BE2C (cell line): ENCODE results near the gene EHBP1.

Experiments
- DNase-seq: peaks from one replicate; pipeline ENCODE4 v3.0.0-alpha.2; 2020
- H3K27me3 ChIP-seq: fragments of 250-450 bp; sonication (Bioruptor Pico); 2 replicates; pipeline ENCODE4 v1.5.1; 2020; ENCODE audit warnings: mild to moderate bottlenecking
- H3K36me3 ChIP-seq: fragments of 250-450 bp; sonication (Bioruptor Pico); 2 replicates; pipeline ENCODE4 v1.5.1; 2020; ENCODE audit warnings: mild to moderate bottlenecking
- H3K4me1 ChIP-seq: fragments of 250-450 bp; sonication (Bioruptor Pico); 2 replicates; pipeline ENCODE4 v1.5.1; 2020
- H3K4me3 ChIP-seq: 2 replicates; pipeline ENCODE4 v1.5.1; 2011; ENCODE audit warnings: low read depth, low read length
- H3K9me3 ChIP-seq: fragments of 250-450 bp; sonication (Bioruptor Pico); 2 replicates; pipeline ENCODE4 v1.5.1; 2020
- CTCF ChIP-seq: IDR thresholded peaks from 2 replicates; pipeline ENCODE4 v1.5.1; 2012; ENCODE audit warnings: mild to moderate bottlenecking, low read depth, low read length

The EHBP1 gene

GRCh38 chr2:63035660-63036059 lies 330.1 kb downstream of the EHBP1 start:
- no peak overlapping the region for H3K4me3 ChIP-seq

GRCh38 chr2:63038034-63038433 lies 332.5 kb downstream of the EHBP1 start:
- no peaks in the 10 kb centered on the region for H3K9me3 ChIP-seq
- no peaks in the 10 kb centered on the region for H3K36me3 ChIP-seq
- H3K4me1 ChIP-seq: no peaks in the 10 kb centered on the region
- DNase-seq: no peak
- H3K4me3 ChIP-seq: no peak overlapping the region
- TF ChIP-seq CTCF: no peak
- no peaks in the 10 kb centered on the region for H3K27me3 ChIP-seq

More at GRCh38 chr2:63035660-63036059, 330.1 kb downstream of the EHBP1 start:
- no peaks in the 10 kb centered on the region for H3K27me3 ChIP-seq
- H3K36me3 ChIP-seq: no peaks in the 10 kb centered on the region
- DNase-seq: no peak
- no peaks in the 10 kb centered on the region for H3K9me3 ChIP-seq
- TF ChIP-seq CTCF: no peak
- no peaks in the 10 kb centered on the region for H3K4me1 ChIP-seq

- TF ChIP-seq CTCF: no peak
- no peaks in the 10 kb centered on the region for H3K9me3 ChIP-seq
- no peaks in the 10 kb centered on the region for H3K36me3 ChIP-seq
- H3K27me3 ChIP-seq: no peaks in the 10 kb centered on the region
- no peak for DNase-seq
- no peaks in the 10 kb centered on the region for H3K4me1 ChIP-seq
- no peak overlapping the region for H3K4me3 ChIP-seq
Measured at GRCh38 chr2:63040586-63040985, 335.1 kb downstream of the EHBP1 start.

GRCh38 chr2:63041592-63041991 lies 336.1 kb downstream of the EHBP1 start:
- Histone ChIP-seq H3K4me3 (no peak overlapping the region), H3K36me3 (no peaks in the 10 kb centered on the region), H3K27me3 (no peaks in the 10 kb centered on the region), H3K4me1 (no peaks in the 10 kb centered on the region), H3K9me3 (no peaks in the 10 kb centered on the region)
- TF ChIP-seq CTCF: no peak
- DNase-seq: no peak

- Histone ChIP-seq H3K4me3 (no peak overlapping the region), H3K4me1 (no peaks in the 10 kb centered on the region), H3K27me3 (peaks cover 27% of the 10 kb centered on the region), H3K9me3 (no peaks in the 10 kb centered on the region), H3K36me3 (no peaks in the 10 kb centered on the region)
- no peak for TF ChIP-seq CTCF
- DNase-seq: no peak
Measured at GRCh38 chr2:63044362-63045327, 339.1 kb downstream of the EHBP1 start.

- Histone ChIP-seq H3K36me3 (no peaks in the 10 kb centered on the region), H3K9me3 (no peaks in the 10 kb centered on the region), H3K4me3 (no peak overlapping the region), H3K4me1 (no peaks in the 10 kb centered on the region), H3K27me3 (peaks cover 41% of the 10 kb centered on the region)
- DNase-seq: no peak
- TF ChIP-seq CTCF: no peak
Measured at GRCh38 chr2:63046552-63046951, 341.0 kb downstream of the EHBP1 start.
